Stimulated activated naive CD8-positive, alpha-beta T cell treated with anti-CD3 and anti-CD28 coated beads, Interleukin-15, amount 100 ng/mL, for 72 hours (primary cell): ENCODE data around the gene STON2.

Experiments
- ATAC-seq: fragments of 150-1000 bp; cut with Tn5 transposase; 2 replicates; pipeline ENCODE4 v1.10.0; 2021; ENCODE audit warnings: mild to moderate bottlenecking, moderate library complexity
- DNase-seq, 2 donors: peaks; one replicate each; pipeline ENCODE4 v3.0.0; 2021 to 2022
- H3K27ac Mint-ChIP-seq, 2 donors: one replicate each; pipeline ENCODE4 v1.8.0; 2022; ENCODE audit warnings: mild to moderate bottlenecking in 2 of 2, mixed read lengths in 2 of 2, moderate library complexity in 2 of 2
- H3K27me3 Mint-ChIP-seq: one replicate; pipeline ENCODE4 v1.8.0; 2022; ENCODE audit warnings: mixed read lengths
- H3K4me1 Mint-ChIP-seq: one replicate; pipeline ENCODE4 v1.8.0; 2022; ENCODE audit warnings: mild to moderate bottlenecking, mixed read lengths
- H3K4me3 Mint-ChIP-seq, 2 donors: one replicate each; pipeline ENCODE4 v1.8.0; 2022; ENCODE audit warnings: mild to moderate bottlenecking in 2 of 2, mixed read lengths in 2 of 2, moderate library complexity in 1 of 2
- H3K9me3 Mint-ChIP-seq, 2 donors: one replicate each; pipeline ENCODE4 v1.8.0; 2022; ENCODE audit warnings: mixed read lengths in 2 of 2

The STON2 gene, protein sequence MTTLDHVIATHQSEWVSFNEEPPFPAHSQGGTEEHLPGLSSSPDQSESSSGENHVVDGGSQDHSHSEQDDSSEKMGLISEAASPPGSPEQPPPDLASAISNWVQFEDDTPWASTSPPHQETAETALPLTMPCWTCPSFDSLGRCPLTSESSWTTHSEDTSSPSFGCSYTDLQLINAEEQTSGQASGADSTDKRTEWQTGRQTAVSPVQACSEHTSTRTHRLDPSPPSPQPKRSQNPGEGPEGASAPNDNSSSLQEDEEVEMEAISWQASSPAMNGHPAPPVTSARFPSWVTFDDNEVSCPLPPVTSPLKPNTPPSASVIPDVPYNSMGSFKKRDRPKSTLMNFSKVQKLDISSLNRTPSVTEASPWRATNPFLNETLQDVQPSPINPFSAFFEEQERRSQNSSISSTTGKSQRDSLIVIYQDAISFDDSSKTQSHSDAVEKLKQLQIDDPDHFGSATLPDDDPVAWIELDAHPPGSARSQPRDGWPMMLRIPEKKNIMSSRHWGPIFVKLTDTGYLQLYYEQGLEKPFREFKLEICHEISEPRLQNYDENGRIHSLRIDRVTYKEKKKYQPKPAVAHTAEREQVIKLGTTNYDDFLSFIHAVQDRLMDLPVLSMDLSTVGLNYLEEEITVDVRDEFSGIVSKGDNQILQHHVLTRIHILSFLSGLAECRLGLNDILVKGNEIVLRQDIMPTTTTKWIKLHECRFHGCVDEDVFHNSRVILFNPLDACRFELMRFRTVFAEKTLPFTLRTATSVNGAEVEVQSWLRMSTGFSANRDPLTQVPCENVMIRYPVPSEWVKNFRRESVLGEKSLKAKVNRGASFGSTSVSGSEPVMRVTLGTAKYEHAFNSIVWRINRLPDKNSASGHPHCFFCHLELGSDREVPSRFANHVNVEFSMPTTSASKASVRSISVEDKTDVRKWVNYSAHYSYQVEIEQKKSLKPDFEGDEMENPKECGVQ

DNA sequence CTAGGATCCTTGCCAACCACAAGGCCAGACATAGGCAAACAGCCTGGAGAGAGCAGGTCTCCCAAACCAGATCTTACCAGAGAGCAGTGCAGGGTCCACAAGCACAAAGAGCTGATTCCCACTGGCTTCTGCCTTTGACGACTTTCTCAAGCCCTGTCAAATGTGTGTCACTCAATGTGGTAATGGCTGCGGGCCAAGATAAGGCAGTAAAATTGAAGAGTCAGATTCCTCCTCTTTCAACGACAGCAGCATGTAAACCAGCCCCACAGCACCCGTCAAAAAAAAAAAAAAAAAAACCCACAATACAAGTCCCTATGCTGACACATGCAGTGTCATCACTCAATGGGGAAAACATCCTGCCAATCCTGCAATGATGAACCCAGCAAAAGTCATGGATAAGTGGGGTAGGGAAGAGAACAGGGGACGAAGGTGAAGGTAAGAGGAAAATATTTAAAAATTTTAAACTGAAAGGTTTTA, at the start of gene STON2:
Gene STON2, minus strand, starts transcription at position 123 of the 477 bp plus-strand sequence. CDS start 1,942 bp downstream, outside the sequence.
- Mint-ChIP-seq H3K4me3 (no peak within 1 kb of the TSS), H3K27ac (no peak within 1 kb of the TSS), H3K9me3 (no peaks in the 10 kb centered on the region), H3K27me3 (peaks cover 25% of the 10 kb centered on the region), H3K4me1 (peaks cover 10% of the 10 kb centered on the region)
- DNase-seq: peak in 1 of 2 donors; percentile 18
- ATAC-seq: peak; percentile 49

GRCh38 chr14:81449576-81449975, 49.5 kb upstream of the STON2 start:
- Mint-ChIP-seq H3K27me3 (peaks cover 15% of the 10 kb centered on the region), H3K4me3 (no peak overlapping the region), H3K9me3 (no peaks in the 10 kb centered on the region), H3K27ac (no peak overlapping the region), H3K4me1 (peaks cover 6% of the 10 kb centered on the region)
- DNase-seq: no peak
- ATAC-seq: no peak

GRCh38 chr14:81449114-81449513, 49.0 kb upstream of the STON2 start:
- peaks cover 0 to under 1% of the 10 kb centered on the region in 2 donors for H3K9me3 Mint-ChIP-seq

DNA sequence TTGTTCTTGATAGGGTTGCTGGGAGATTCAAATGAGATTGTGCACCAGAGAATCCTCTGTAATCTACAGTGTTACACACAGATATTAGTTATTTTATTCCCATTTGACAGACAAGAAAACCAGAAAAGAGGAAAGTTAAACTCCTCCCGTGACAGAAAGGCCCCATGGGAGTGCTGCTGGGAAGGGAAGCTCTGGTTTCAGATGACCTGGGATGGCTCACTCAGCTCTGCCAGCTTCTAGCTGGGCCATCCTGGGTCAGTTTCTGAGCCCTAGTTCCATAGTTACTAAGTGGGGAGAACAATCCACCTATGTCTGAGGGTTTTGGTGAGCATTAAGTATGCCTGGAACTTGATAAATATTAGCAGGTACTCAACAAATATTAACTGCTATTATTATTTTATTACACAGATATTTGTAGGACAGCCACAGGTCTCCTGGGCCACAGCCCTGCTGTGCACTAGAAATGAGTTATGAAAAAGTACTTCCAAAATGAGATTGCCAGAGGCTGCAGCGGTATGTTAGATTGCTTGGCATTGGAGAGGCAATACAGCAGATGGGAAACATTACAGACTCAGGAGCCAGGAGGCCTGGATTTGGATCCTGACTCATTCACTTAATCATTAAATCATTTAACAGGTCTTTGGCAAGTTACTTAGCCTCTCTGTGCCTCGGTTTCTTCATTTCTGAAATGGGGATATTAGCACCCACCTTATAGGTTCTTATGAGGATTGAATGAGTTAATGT, 47.1 kb upstream of the STON2 start:
- no peak for DNase-seq
- no peak overlapping the region for H3K4me3 Mint-ChIP-seq
- peaks cover 32% of the 10 kb centered on the region for H3K27me3 Mint-ChIP-seq
- H3K9me3 Mint-ChIP-seq: peaks cover 0 to 5% of the 10 kb centered on the region in 2 donors
- no peaks in the 10 kb centered on the region for H3K4me1 Mint-ChIP-seq
- ATAC-seq: no peak
- H3K27ac Mint-ChIP-seq: no peak overlapping the region

More at GRCh38 chr14:81449114-81449513, 49.0 kb upstream of the STON2 start:
- Mint-ChIP-seq H3K4me3 (no peak overlapping the region), H3K27me3 (peaks cover 19% of the 10 kb centered on the region), H3K4me1 (peaks cover 6% of the 10 kb centered on the region), H3K27ac (no peak overlapping the region)
- ATAC-seq (no peak), DNase-seq (no peak)

GRCh38 chr14:81446279-81447007, 46.3 kb upstream of the STON2 start:
- Mint-ChIP-seq H3K27ac (no peak overlapping the region), H3K9me3 (peaks cover 0 to 5% of the 10 kb centered on the region in 2 donors), H3K4me3 (no peak overlapping the region), H3K27me3 (peaks cover 40% of the 10 kb centered on the region), H3K4me1 (no peaks in the 10 kb centered on the region)
- ATAC-seq (no peak), DNase-seq (no peak)

DNA sequence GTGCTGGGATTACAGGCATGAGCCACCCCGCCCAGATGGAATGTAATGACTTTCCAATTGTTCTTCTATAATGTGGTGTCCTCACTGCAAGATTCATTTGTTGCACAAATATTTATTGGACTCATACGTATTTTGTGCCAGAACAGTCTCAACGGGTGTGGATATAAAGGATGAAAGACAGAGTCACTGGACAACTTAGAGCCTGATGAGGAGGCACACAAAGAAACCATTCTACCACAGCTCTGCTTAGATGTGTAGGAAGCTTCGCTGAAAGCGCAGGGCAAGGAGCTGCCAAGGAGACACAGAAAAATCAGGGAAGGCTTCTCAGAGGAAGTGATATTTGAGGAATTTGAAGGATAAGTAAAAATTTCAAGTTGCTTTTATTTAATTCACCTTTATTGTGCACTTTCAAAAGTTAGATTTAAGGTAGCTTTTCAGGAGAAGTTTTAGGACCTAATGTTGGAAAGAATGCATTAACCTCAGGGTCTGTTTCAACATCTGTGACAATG, 41.6 kb upstream of the STON2 start:
- DNase-seq (no peak), ATAC-seq (no peak)
- no peak overlapping the region for H3K4me3 Mint-ChIP-seq
- H3K9me3 Mint-ChIP-seq: peaks cover 0 to 5% of the 10 kb centered on the region in 2 donors
- peaks cover 6% of the 10 kb centered on the region for H3K4me1 Mint-ChIP-seq
- H3K27ac Mint-ChIP-seq: no peak overlapping the region
- H3K27me3 Mint-ChIP-seq: peaks cover 73% of the 10 kb centered on the region

DNA sequence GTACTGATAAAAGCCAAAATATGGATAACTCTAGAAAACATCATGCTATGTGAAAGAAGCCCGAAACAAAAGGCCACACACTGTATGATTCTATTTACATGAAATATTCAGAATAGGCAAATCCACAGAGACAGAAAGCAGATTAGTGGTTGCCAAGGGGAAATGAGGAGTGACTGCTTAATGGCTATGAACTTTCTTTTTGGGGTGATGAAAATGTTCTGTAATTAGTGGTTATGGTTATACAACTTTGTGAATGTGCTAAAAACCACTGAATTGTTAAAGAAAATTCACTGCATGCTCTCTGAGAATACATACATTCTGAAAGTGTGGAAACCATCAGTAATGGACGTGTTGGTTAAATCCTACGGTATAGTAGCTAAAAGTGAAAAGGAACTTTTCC, 39.9 kb upstream of the STON2 start:
- peaks cover 15% of the 10 kb centered on the region for H3K4me1 Mint-ChIP-seq

DNA sequence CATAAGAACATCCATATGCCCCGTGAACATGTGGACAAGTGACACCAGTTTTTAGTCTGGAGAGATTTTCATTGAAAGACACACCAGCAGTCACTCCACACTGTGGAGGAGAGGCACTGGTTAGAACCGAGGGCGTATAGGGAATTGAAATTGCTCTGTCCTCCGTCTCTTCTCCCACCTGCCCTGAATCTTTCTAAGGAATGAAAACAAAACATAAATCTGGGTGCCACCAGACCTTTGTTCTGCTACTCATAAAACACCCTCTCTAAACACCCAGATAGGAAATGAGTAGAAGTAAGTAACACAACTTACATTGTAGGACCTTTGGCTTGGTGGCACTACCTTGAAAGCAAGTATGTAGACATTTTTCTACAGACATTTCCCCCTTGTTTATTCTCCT, 37.1 kb upstream of the STON2 start:
- H3K4me3 Mint-ChIP-seq: peak overlapping the region; percentile 68 to 74
- DNase-seq (no peak), ATAC-seq (no peak)
- peaks cover 92% of the 10 kb centered on the region for H3K27me3 Mint-ChIP-seq
- peaks cover 16% of the 10 kb centered on the region for H3K4me1 Mint-ChIP-seq
- no peak overlapping the region for H3K27ac Mint-ChIP-seq
- H3K9me3 Mint-ChIP-seq: no peaks in the 10 kb centered on the region

More for the DNA sequence above, 39.9 kb upstream of the STON2 start:
- DNase-seq (no peak), ATAC-seq (no peak)
- Mint-ChIP-seq H3K27me3 (peaks cover 82% of the 10 kb centered on the region), H3K27ac (no peak overlapping the region), H3K4me3 (no peak overlapping the region), H3K9me3 (peaks cover 0 to 5% of the 10 kb centered on the region in 2 donors)

DNA sequence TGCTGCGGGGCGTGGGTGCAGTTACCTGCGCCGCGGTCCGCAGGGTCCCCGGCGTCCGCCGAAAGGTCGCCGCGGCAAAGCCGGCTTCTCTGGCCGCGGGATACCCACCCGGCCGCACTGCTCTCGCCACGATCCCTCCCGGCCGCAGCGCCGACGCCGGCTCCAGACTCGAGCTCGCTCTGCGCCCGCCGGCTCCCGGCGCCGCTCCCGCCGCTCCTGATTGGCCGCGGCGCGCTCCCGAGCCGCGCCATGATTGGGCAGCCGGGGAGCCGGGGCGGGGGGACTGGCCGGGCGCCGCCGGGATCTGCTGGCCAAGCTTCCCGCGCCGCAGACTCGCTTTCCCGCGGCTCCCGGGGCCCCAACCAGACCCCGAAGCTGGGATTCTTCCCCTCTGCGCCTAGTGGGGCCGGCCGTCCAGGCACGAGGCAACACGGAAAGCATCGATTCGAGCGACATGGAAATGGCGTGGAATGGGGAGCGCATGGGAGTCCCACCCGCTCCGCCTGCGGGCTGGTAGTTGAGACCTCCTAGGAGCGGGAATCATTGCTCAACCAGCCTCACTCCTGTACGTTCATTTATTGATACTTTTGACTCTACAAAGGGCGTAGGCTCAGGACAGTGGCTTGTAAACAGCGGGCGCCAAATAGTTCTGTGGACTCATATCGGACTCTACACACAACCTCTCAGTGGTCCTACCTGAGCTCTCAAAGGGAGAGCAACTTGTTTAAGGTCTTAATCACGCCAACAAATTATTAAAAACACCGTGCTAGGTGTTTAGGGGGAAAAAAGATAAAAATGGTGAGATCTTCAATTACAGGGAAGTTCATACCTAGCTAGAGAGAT, 36.4 kb upstream of the STON2 start:
- DNase-seq (peak; percentile 18 to 29), ATAC-seq (peak; percentile 78)
- Mint-ChIP-seq H3K27ac (no peak overlapping the region), H3K27me3 (peaks cover 89% of the 10 kb centered on the region), H3K4me3 (peak overlapping the region; percentile 68 to 74), H3K9me3 (no peaks in the 10 kb centered on the region), H3K4me1 (peaks cover 16% of the 10 kb centered on the region)

- ATAC-seq (peak; percentile 67), DNase-seq (peak; percentile 14 to 15)
- Mint-ChIP-seq H3K4me3 (peak overlapping the region; percentile 74 to 76), H3K27me3 (peaks cover 80% of the 10 kb centered on the region), H3K27ac (peak overlapping the region in 1 of 2 donors; percentile 55), H3K4me1 (peaks cover 16% of the 10 kb centered on the region), H3K9me3 (no peaks in the 10 kb centered on the region)
Measured at GRCh38 chr14:81435391-81436295, 35.5 kb upstream of the STON2 start.

DNA sequence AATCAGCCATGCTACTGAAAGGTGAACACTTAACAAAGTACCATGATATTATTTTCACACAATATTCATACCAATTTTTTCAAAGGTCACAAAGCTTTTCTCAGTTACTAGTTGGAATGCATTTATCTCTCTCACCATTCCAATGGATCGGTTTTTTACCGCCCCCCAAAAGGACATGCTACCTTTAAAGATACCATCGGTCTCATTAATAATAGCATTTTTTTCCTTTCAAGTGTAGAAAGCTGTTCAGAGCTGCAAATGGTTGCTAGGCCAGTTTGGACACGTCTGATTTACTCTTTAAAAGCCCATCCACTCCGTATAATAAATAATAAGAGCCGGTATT, 34.9 kb upstream of the STON2 start:
- Mint-ChIP-seq H3K27me3 (peaks cover 77% of the 10 kb centered on the region), H3K4me3 (peak overlapping the region; percentile 49 to 76), H3K4me1 (peaks cover 16% of the 10 kb centered on the region), H3K27ac (no peak overlapping the region), H3K9me3 (no peaks in the 10 kb centered on the region)
- ATAC-seq: no peak
- DNase-seq: no peak

GRCh38 chr14:81434230-81434629, 34.1 kb upstream of the STON2 start:
- no peaks in the 10 kb centered on the region for H3K9me3 Mint-ChIP-seq

DNA sequence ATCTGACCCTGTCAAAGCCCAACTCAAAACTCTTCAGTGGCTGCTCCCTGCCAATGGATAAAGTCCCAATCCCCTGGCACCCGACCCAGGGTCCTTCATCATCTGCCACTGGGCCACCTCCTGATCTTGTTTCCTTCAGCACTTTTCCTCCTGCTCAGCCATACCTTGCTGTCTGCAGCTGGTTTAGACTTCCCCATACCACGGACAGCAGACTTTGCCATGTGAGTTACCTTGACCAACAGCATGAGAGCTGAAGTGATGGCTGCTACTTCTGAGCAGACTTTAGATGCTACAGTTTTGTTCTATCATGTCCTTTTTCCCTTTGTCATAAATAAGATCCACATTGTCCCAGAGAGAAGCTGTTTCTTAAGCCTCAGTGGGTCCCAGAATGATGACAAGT, 33.3 kb upstream of the STON2 start:
- peaks cover 67% of the 10 kb centered on the region for H3K27me3 Mint-ChIP-seq
- DNase-seq (no peak), ATAC-seq (no peak)
- no peak overlapping the region for H3K27ac Mint-ChIP-seq
- H3K4me1 Mint-ChIP-seq: peaks cover 16% of the 10 kb centered on the region
- no peaks in the 10 kb centered on the region for H3K9me3 Mint-ChIP-seq
- H3K4me3 Mint-ChIP-seq: no peak overlapping the region

More at GRCh38 chr14:81434230-81434629, 34.1 kb upstream of the STON2 start:
- Mint-ChIP-seq H3K27ac (no peak overlapping the region), H3K27me3 (peaks cover 76% of the 10 kb centered on the region), H3K4me3 (no peak overlapping the region), H3K4me1 (peaks cover 16% of the 10 kb centered on the region)
- ATAC-seq (no peak), DNase-seq (no peak)
